Effector memory CD4-positive, alpha-beta T cell (primary cell): ENCODE measurements around the gene KSR1.
A peak's percentile ranks its signal among the peaks of the same experiment; 100 is the strongest.
"Not testable (repeated sequence)": the region's sequence is repeated elsewhere in the genome, so short reads cannot be mapped to it uniquely, and the experiment has no call there.

ENCODE experiments used
- DNase-seq, 3 donors: peaks; one replicate each; pipeline ENCODE4 v3.0.0-alpha.2; 2020
- H3K27ac ChIP-seq: 2 replicates; pipeline ENCODE4 v1.7.0; 2013; ENCODE audit warnings: mild to moderate bottlenecking, low read length, moderate library complexity; ENCODE audit not compliant: insufficient read depth, poor library complexity, severe bottlenecking
- H3K27me3 ChIP-seq: replicated peaks from 2 replicates; pipeline ENCODE4 v1.7.0; 2013; ENCODE audit warnings: mild to moderate bottlenecking, low read length; ENCODE audit not compliant: insufficient read depth, control insufficient read depth, poor library complexity, severe bottlenecking
- H3K36me3 ChIP-seq: 2 replicates; pipeline ENCODE4 v1.7.0; 2013; ENCODE audit warnings: mild to moderate bottlenecking, low read length, moderate library complexity; ENCODE audit not compliant: control insufficient read depth, insufficient read depth
- H3K4me1 ChIP-seq: 2 replicates; pipeline ENCODE4 v1.7.0; 2013; ENCODE audit warnings: low read length, mild to moderate bottlenecking; ENCODE audit not compliant: control insufficient read depth, insufficient read depth, poor library complexity, severe bottlenecking
- H3K4me3 ChIP-seq: 2 replicates; pipeline ENCODE4 v1.7.0; 2013; ENCODE audit warnings: low read length, low read depth, mild to moderate bottlenecking; ENCODE audit not compliant: insufficient read depth, poor library complexity, severe bottlenecking
- H3K9me3 ChIP-seq: 2 replicates; pipeline ENCODE4 v1.7.0; 2013; ENCODE audit warnings: mild to moderate bottlenecking, low read length, moderate library complexity; ENCODE audit not compliant: control insufficient read depth
- total RNA-seq, 3 donors: gene quantifications; one replicate each; lab custom pipeline; 2026; lab: John Stamatoyannopoulos, UW

KSR1 gene
- total RNA-seq, result 27.5 to 49.4 (median 40.4) reads per million in 3 donors

GRCh38 chr17:27455914-27456680, at the start of gene KSR1:
KSR1 (plus strand) TSS chr17:27456448; CDS start chr17:27456644, 196 bp downstream.
- peak; percentile 70 to 79 (median 74) for DNase-seq
- H3K4me1 ChIP-seq, result peaks cover 17% of the 10 kb centered on the region
- H3K27ac ChIP-seq, result peak within 1 kb of the TSS; percentile 74
- no peaks in the 10 kb centered on the region for H3K27me3 ChIP-seq
- peak within 1 kb of the TSS; percentile 79 for H3K4me3 ChIP-seq
- no peaks in the 10 kb centered on the region for H3K9me3 ChIP-seq
- no peaks in the 10 kb centered on the region for H3K36me3 ChIP-seq

GRCh38 chr17:27407916-27408864, 48.1 kb upstream of the KSR1 start:
- Histone ChIP-seq H3K9me3 (no peaks in the 10 kb centered on the region), H3K4me1 (no peaks in the 10 kb centered on the region), H3K27me3 (no peaks in the 10 kb centered on the region), H3K36me3 (no peaks in the 10 kb centered on the region), H3K27ac (no peak overlapping the region), H3K4me3 (no peak overlapping the region)
- no peak for DNase-seq

GRCh38 chr17:27408891-27409290, 47.4 kb upstream of the KSR1 start:
- no peak for DNase-seq
- no peaks in the 10 kb centered on the region for H3K9me3 ChIP-seq
- H3K4me1 ChIP-seq, result no peaks in the 10 kb centered on the region
- H3K27me3 ChIP-seq, result no peaks in the 10 kb centered on the region
- no peak overlapping the region for H3K4me3 ChIP-seq
- H3K36me3 ChIP-seq, result no peaks in the 10 kb centered on the region
- no peak overlapping the region for H3K27ac ChIP-seq

- H3K4me1 ChIP-seq, H3K27ac ChIP-seq, H3K36me3 ChIP-seq, H3K4me3 ChIP-seq, H3K9me3 ChIP-seq, H3K27me3 ChIP-seq, DNase-seq: not testable (repeated sequence)
Observed at GRCh38 chr17:27412158-27412557, 44.1 kb upstream of the KSR1 start.

GRCh38 chr17:27413315-27413714, 42.9 kb upstream of the KSR1 start:
- Histone ChIP-seq H3K4me3 (no peak overlapping the region), H3K27me3 (no peaks in the 10 kb centered on the region), H3K9me3 (no peaks in the 10 kb centered on the region), H3K27ac (no peak overlapping the region), H3K36me3 (no peaks in the 10 kb centered on the region), H3K4me1 (no peaks in the 10 kb centered on the region)
- no peak for DNase-seq

GRCh38 chr17:27413792-27414191, 42.5 kb upstream of the KSR1 start:
- Histone ChIP-seq H3K27ac (no peak overlapping the region), H3K27me3 (no peaks in the 10 kb centered on the region), H3K4me1 (no peaks in the 10 kb centered on the region), H3K4me3 (no peak overlapping the region), H3K36me3 (no peaks in the 10 kb centered on the region), H3K9me3 (no peaks in the 10 kb centered on the region)
- no peak for DNase-seq

- Histone ChIP-seq H3K36me3 (no peaks in the 10 kb centered on the region), H3K27me3 (no peaks in the 10 kb centered on the region), H3K4me1 (no peaks in the 10 kb centered on the region), H3K9me3 (no peaks in the 10 kb centered on the region), H3K4me3 (no peak overlapping the region), H3K27ac (no peak overlapping the region)
- no peak for DNase-seq
Observed at GRCh38 chr17:27414271-27414670, 42.0 kb upstream of the KSR1 start.

GRCh38 chr17:27414694-27415093, 41.6 kb upstream of the KSR1 start:
- no peak for DNase-seq
- H3K4me1 ChIP-seq, result no peaks in the 10 kb centered on the region
- H3K36me3 ChIP-seq, result no peaks in the 10 kb centered on the region
- no peaks in the 10 kb centered on the region for H3K27me3 ChIP-seq
- no peak overlapping the region for H3K27ac ChIP-seq
- no peak overlapping the region for H3K4me3 ChIP-seq
- H3K9me3 ChIP-seq, result no peaks in the 10 kb centered on the region

- no peak overlapping the region for H3K4me3 ChIP-seq
- no peaks in the 10 kb centered on the region for H3K36me3 ChIP-seq
- H3K27ac ChIP-seq, result no peak overlapping the region
- no peaks in the 10 kb centered on the region for H3K4me1 ChIP-seq
- H3K27me3 ChIP-seq, result no peaks in the 10 kb centered on the region
- H3K9me3 ChIP-seq, result no peaks in the 10 kb centered on the region
- DNase-seq, result no peak
Observed at GRCh38 chr17:27415120-27415795, 41.0 kb upstream of the KSR1 start.
